HepG2 (cell line): ENCODE measurements around the gene ARHGAP26. TPM values are rescaled to one million over a fixed set of nuclear protein-coding genes. Genes with fewer than 3 reads are reported as not detected.

Experiments
- ATAC-seq: fragments of 200-7000 bp; cut with Tn5 transposase; 3 replicates; pipeline ENCODE4 v1.9.1; 2020; ENCODE audit warnings: mild to moderate bottlenecking, moderate library complexity
- BruUV-seq: library from RNA; stranded (reverse); fragments of 400-500 nt; replicated peaks from 2 replicates; lab custom pipeline; 2021; lab: Mats Ljungman, UMichigan
- CTCF ChIA-PET: fragments of 300-600 bp; formaldehyde crosslinking; extraction: SDS; loops from one replicate; lab custom pipeline; 2021; ENCODE audit warnings: low total read pairs, inconsistent platforms, low intra/inter-chr PET ratio; lab: Yijun Ruan, JAX
- POLR2A ChIA-PET: fragments of 350-600 bp; sonication (Branson Sonifier 250); formaldehyde crosslinking; loops from one replicate; lab custom pipeline; 2020; ENCODE audit warnings: antibody characterized with exemption, inconsistent platforms; lab: Yijun Ruan, JAX
- DNase-seq: peaks from one replicate; pipeline ENCODE4 v3.0.0-alpha.2; 2015; ENCODE audit warnings: low spot score
- FAIRE-seq: peaks from 3 replicates; lab custom pipeline; 2011; peaks lifted over from hg19 to GRCh38; lab: Jason Lieb, UNC
- H2AFZ ChIP-seq: one replicate; pipeline ENCODE4 v1.6.1; 2011; ENCODE audit warnings: low read length, inconsistent platforms
- H3K27ac ChIP-seq: fragments of 300-600 bp; 3 replicates; pipeline ENCODE4 v1.8.0; 2011; ENCODE audit warnings: mixed run types, mild to moderate bottlenecking, mixed read lengths, low read length, inconsistent platforms; ENCODE audit not compliant: insufficient read depth; ENCODE audit errors: extremely low read length
- H3K27me3 ChIP-seq, 2 experiments: fragments of 200-600 bp in 1 of 2; 2 replicates in 1 of 2; 3 replicates in 1 of 2; pipeline versions ENCODE4 v1.6.0 to v1.8.0; 2011; ENCODE audit warnings: low read length in 2 of 2, mild to moderate bottlenecking in 2 of 2, moderate library complexity in 2 of 2, inconsistent platforms in 1 of 2; ENCODE audit not compliant: insufficient read depth in 2 of 2, control insufficient read depth in 1 of 2
- H3K36me3 ChIP-seq, 2 experiments: fragments of 200-600 bp in 1 of 2; replicated peaks in 1 of 2; 2 replicates in 1 of 2; 3 replicates in 1 of 2; pipeline versions ENCODE4 v1.5.1 to v1.8.0; 2011; ENCODE audit warnings: low read length in 2 of 2, inconsistent platforms in 1 of 2; ENCODE audit not compliant: insufficient read depth in 2 of 2, control insufficient read depth in 1 of 2
- H3K4me1 ChIP-seq: 2 replicates; pipeline ENCODE4 v1.5.1; 2012; ENCODE audit warnings: low read length, inconsistent platforms; ENCODE audit not compliant: insufficient read depth
- H3K4me2 ChIP-seq: 2 replicates; pipeline ENCODE4 v1.6.0; 2011; ENCODE audit warnings: low read depth, low read length, inconsistent platforms
- H3K4me3 ChIP-seq, 3 experiments: fragments of 200-600 bp in 1 of 3; sonication (generic), shearing (Covaris generic) in 1 of 3; replicated peaks in 1 of 3; 2 replicates each; pipeline ENCODE4 v1.5.1; 2011 to 2016; ENCODE audit warnings: low read length in 3 of 3, inconsistent platforms in 2 of 3, low read depth in 2 of 3, mild to moderate bottlenecking in 2 of 3, control low read depth in 1 of 3, mixed read lengths in 1 of 3; ENCODE audit not compliant: insufficient read depth in 1 of 3
- H3K79me2 ChIP-seq: one replicate; pipeline ENCODE4 v1.6.1; 2011; ENCODE audit warnings: low read length, inconsistent platforms; ENCODE audit not compliant: insufficient read depth
- H3K9ac ChIP-seq: 2 replicates; pipeline ENCODE4 v1.6.0; 2011; ENCODE audit warnings: mild to moderate bottlenecking, low read depth, low read length, inconsistent platforms; ENCODE audit not compliant: insufficient read depth
- H3K9me3 ChIP-seq: 2 replicates; pipeline ENCODE4 v1.5.1; 2012; ENCODE audit warnings: mild to moderate bottlenecking, low read length
- H4K20me1 ChIP-seq: 2 replicates; pipeline ENCODE4 v1.6.0; 2011; ENCODE audit warnings: inconsistent platforms, mild to moderate bottlenecking, low read length, moderate library complexity; ENCODE audit not compliant: insufficient read depth
- KDM2A ChIP-seq: sonication (generic); formaldehyde crosslinking; IDR thresholded peaks from 2 replicates; pipeline ENCODE4 v1.4.0; 2020; ENCODE audit warnings: low read depth, missing genetic modification reagents, borderline replicate concordance
- NFE2L1 ChIP-seq: sonication (generic); formaldehyde crosslinking; IDR thresholded peaks from 2 replicates; pipeline ENCODE4 v1.4.0; 2020; ENCODE audit warnings: missing genetic modification reagents, mild to moderate bottlenecking, borderline replicate concordance
- PAF1 ChIP-seq: IDR thresholded peaks from 2 replicates; pipeline ENCODE4 v1.6.1; 2016; ENCODE audit warnings: missing genetic modification reagents, missing compliant biosample characterization
- SIX4 ChIP-seq: sonication (generic); formaldehyde crosslinking; IDR thresholded peaks from 2 replicates; pipeline ENCODE4 v1.4.0; 2020; ENCODE audit warnings: missing genetic modification reagents
- SP4 ChIP-seq: sonication (generic); formaldehyde crosslinking; IDR thresholded peaks from 2 replicates; pipeline ENCODE4 v1.8.1; 2023; ENCODE audit warnings: mild to moderate bottlenecking, missing genetic modification reagents
- TRIM24 ChIP-seq: sonication (generic); formaldehyde crosslinking; IDR thresholded peaks from 2 replicates; pipeline ENCODE4 v1.8.0; 2022; ENCODE audit warnings: mild to moderate bottlenecking, missing genetic modification reagents
- U2AF1 ChIP-seq: fragments of 200-400 bp; formaldehyde crosslinking; optimal IDR thresholded peaks from 2 replicates; pipeline ENCODE3; 2017; ENCODE audit warnings: mild to moderate bottlenecking, low read depth, low read length
- ZC3H4 ChIP-seq: sonication (generic); formaldehyde crosslinking; IDR thresholded peaks from 2 replicates; pipeline ENCODE4 v1.4.0; 2020; ENCODE audit warnings: missing genetic modification reagents, borderline replicate concordance
- ZHX2 ChIP-seq, 2 experiments: sonication (generic) in 1 of 2; formaldehyde crosslinking in 1 of 2; IDR thresholded peaks; 2 replicates each; pipeline versions ENCODE4 v1.6.1 to v1.9.0; 2014 to 2022; ENCODE audit warnings: antibody characterized with exemption in 1 of 2, borderline replicate concordance in 1 of 2, inconsistent platforms in 1 of 2, low read depth in 1 of 2, missing genetic modification reagents in 1 of 2
- ZNF577 ChIP-seq: sonication (generic); formaldehyde crosslinking; IDR thresholded peaks from 2 replicates; pipeline ENCODE4 v1.4.0; 2020; ENCODE audit warnings: mild to moderate bottlenecking, low read depth, missing genetic modification reagents, borderline replicate concordance
- ZNF589 ChIP-seq: sonication (generic); formaldehyde crosslinking; conservative IDR thresholded peaks from 2 replicates; pipeline ENCODE4 v1.8.0; 2022; ENCODE audit warnings: mild to moderate bottlenecking, moderate library complexity, missing genetic modification reagents
- ZNF709 ChIP-seq: sonication (generic); formaldehyde crosslinking; IDR thresholded peaks from 2 replicates; pipeline ENCODE4 v1.5.0; 2020; ENCODE audit warnings: mild to moderate bottlenecking, missing genetic modification reagents
- WGBS: methylation state at CpG from one replicate; pipeline ENCODE4 v1.1.6; 2017; ENCODE audit warnings: low lambda C conversion rate; 5-methylcytosine and 5-hydroxymethylcytosine counted together
- in situ Hi-C: cut with HindIII; loops from 2 replicates; pipeline ENCODE4 v1.10.0; 2017; ENCODE audit warnings: low pct_unique_long_range_greater_than_20kb; ENCODE audit not compliant: extremely low pct_ligation_motif_present
- intact Hi-C: fragments of 100-400 bp; cut with micrococcal nuclease; formaldehyde crosslinking; loops from one replicate; pipeline ENCODE4 v1.10.0; 2022; ENCODE audit not compliant: unreplicated experiment
- polyA plus RNA-seq, 8 experiments: library from polyadenylated mRNA; depleted of rRNA in 3 of 8; stranded (reverse) in 7 of 8; unstranded in 1 of 8; fragments of >200 nt; fragmentation: Illumina TruSeq in 4 of 8; extraction: Trizol in 4 of 8; gene quantifications; 2 replicates each; pipeline versions ENCODE4 v1.2.1 to v1.2.3, GENCODE V29; 2011 to 2016; ENCODE audit warnings: low read depth in 4 of 8, missing spikeins in 1 of 8, mixed read lengths in 1 of 8; ENCODE audit not compliant: insufficient read depth in 1 of 8
- total RNA-seq, 5 experiments: library from RNA; depleted of rRNA; stranded (reverse); fragments of >200 nt; fragmentation: Illumina TruSeq; extraction: Trizol; gene quantifications; 2 replicates each; pipeline ENCODE4 v1.2.3, GENCODE V29; 2016; ENCODE audit warnings: low read depth in 1 of 5

The ARHGAP26 gene
- total and polyA plus RNA-seq, 2 of the 13 experiments (the other 11 are each of a cell fraction or from before 2014, with no cell fraction given) = 9.6 to 18.2 TPM

GRCh38 chr5:143239882-143240518, 469.8 kb downstream of the ARHGAP26 start (continued):
- TF ChIP-seq ZHX2 (IDR thresholded peaks at IDR 0.05; ENCODE audit: low read depth) (no peak), ZHX2 (CRISPR knock-in tag; IDR thresholded peaks at IDR 0.05; ENCODE audit: borderline replicate concordance) (no peak)

GRCh38 chr5:143241892-143242291, 471.7 kb downstream of the ARHGAP26 start:
- DNase-seq = no peak
- H3K4me2 ChIP-seq = no peak overlapping the region
- peaks cover 33% of the 10 kb centered on the region for H3K4me1 ChIP-seq
- CTCF ChIA-PET = no interaction called here
- H3K9me3 ChIP-seq = no peaks in the 10 kb centered on the region
- no peak for ATAC-seq
- no peaks in the 10 kb centered on the region for H3K36me3 ChIP-seq
- no peak overlapping the region for H3K4me3 ChIP-seq
- H3K9ac ChIP-seq = no peak overlapping the region
- H2AFZ ChIP-seq = no peak overlapping the region
- BruUV-seq = no TSS peak
- TF ChIP-seq PAF1 (CRISPR knock-in tag) = no peak
- TF ChIP-seq TRIM24 = no peak
- TF ChIP-seq ZNF589 (CRISPR knock-in tag) = no peak
- no peak for TF ChIP-seq ZNF709 (CRISPR knock-in tag)
- TF ChIP-seq KDM2A (CRISPR knock-in tag) = no peak
- no peak for TF ChIP-seq ZNF577 (CRISPR knock-in tag)
- TF ChIP-seq SP4 (CRISPR knock-in tag) = no peak
- no peak for TF ChIP-seq NFE2L1 (CRISPR knock-in tag)
- TF ChIP-seq ZC3H4 (CRISPR knock-in tag) = no peak
- TF ChIP-seq U2AF1 = no peak
- TF ChIP-seq SIX4 (CRISPR knock-in tag) = no peak
- no peaks in the 10 kb centered on the region for H3K27me3 ChIP-seq
- intact Hi-C loops (no loop called here), in situ Hi-C loops (no loop called here)
- no peaks in the 10 kb centered on the region for H3K79me2 ChIP-seq
- no peak for FAIRE-seq
- 59% methylated on average over 1 of the region's 1 CpG for WGBS
- H3K27ac ChIP-seq = no peak overlapping the region
- H4K20me1 ChIP-seq = no peaks in the 10 kb centered on the region
- POLR2A ChIA-PET = no interaction called here
